CD4-positive, alpha-beta T cell treated with Interleukin-21 for 1 hour (primary cell): Measurements from ENCODE around the gene FBXL3.
"Not testable (repeated sequence)": the region's sequence is repeated elsewhere in the genome, so short reads cannot be mapped to it uniquely, and the experiment has no call there.

ENCODE experiments used
- DNase-seq: peaks from one replicate; pipeline ENCODE4 v3.0.0-alpha.2; 2020

FBXL3 gene

DNA sequence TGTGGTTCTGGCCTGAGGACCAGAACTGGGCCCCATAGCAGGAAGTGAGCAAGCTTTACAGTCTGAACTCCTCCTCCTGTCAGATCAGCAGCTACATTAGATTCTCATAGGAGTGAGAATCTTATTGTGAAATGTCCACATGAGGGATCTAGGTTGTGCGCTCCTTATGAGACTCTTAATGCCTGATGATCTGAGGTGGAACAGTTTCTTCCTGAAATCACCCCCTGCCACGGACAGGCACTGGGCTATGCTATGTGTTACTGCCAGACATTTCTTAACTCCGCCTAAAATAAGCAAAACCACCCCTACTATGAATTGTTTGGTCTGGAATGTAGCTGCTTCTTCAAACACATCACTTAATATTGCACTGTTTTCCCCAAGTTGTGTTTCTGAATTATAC, 4.6 kb downstream of the FBXL3 start:
- no peak for DNase-seq

DNA sequence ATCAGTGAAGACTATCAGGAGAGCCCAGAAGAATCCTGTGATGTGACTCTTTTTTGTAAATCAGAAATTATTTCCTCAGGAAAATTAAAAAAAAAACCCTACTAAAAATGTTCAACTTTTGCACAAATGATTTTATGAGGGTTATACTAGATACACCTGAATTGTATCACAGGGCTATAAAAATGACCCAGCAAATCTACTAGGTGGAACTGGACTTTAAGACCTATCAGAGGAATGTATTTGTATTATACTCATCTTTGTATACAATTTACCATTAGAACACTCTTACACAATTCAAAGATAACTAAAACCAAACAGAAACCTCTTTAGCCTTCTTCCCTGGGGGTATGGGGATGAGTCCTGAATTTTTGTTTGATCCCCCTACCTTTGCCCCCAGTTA, 7.2 kb downstream of the FBXL3 start:
- DNase-seq, result no peak

DNA sequence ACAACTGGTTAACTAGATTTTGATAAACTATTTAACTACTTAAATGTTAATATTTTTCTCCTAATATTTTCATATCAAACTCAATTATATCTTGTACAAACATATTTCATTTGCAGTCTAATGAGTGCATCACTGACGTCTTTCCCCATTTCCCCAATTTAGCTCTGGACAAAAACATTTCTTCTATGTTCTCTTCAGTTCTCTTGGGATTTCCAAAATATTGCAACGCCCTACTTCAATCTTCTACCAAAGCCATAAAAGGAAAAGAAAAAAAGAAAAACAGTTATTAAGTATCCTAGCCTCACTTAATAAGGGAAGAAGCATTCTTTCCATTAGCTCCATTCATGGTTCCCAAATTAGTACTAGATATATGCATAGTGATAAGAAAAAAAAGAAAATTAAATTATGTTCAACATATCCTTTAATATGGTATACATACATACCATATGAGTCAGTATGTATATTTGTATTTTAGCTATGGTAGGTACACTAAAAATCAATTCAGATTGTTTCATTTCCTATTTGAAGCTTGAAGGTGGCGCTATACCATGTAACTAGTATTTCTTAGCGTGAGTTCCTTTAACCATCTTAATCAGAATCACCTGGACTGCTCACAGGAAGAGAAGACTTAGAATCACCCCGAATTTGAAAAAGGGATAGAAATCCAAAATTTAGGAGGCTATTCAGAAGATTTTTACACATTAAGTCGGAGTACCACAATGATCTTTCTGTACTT, 9.9 kb downstream of the FBXL3 start:
- no peak for DNase-seq

DNA sequence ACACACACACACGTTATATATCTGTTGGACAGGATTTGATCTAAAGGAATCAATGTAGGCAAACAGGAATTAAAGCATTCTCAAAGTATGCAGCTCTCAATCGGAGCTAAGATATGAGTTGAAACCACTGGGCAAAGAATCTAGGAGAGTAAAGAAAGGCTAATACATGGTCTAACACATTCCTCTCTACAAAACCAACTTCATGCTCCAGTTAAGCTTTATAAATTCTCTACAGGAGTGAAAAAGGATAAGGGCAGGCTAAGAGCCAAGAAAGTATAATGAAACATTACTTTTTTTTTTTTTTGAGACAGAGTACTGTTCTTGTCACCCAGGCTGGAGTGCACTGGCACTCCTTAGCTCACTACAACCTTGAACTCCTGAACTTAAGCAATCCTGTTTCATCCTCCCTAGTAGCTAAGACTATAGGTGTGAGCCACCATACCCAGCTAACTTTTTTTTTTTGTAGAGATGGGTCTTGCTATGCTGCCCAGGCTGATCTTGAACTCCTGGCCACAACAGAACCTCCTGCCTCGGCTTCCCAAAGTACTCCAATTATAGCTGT, 10.6 kb downstream of the FBXL3 start:
- no peak for DNase-seq

DNA sequence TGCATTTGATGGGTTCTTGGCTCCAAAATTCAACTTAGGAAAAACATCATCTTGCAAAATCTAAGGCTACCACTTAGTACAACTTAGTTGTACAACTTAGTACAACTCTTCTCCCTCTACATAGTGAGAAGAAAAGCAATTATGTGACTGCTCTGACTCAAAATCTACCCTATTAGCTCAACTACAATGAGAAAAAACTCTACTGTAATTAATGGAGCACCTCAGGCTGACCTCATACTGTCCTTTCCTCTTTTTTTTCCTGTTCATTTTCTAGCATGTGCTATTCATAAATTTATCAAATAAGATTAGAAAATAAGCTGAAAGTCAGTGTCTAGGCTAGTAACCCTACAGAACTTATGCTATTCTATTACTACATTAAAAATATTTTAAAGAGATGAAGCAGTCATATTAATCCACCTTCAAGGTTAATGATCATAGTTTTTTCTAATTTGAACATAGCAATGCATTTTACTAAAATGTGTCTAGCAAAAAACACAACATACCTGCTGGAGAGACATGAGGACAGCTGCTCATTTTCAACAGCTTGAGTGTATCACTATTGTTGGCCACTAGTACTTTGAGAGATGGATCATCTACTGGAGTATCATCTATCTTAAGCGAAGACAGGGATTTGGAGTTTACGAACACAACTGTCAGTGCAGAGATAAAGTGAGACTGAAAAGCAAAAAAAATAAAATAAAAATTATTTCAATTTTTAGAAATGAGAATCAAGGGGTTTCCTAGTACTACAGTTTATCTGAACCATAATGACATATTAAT, 11.9 kb downstream of the FBXL3 start:
- no peak for DNase-seq

DNA sequence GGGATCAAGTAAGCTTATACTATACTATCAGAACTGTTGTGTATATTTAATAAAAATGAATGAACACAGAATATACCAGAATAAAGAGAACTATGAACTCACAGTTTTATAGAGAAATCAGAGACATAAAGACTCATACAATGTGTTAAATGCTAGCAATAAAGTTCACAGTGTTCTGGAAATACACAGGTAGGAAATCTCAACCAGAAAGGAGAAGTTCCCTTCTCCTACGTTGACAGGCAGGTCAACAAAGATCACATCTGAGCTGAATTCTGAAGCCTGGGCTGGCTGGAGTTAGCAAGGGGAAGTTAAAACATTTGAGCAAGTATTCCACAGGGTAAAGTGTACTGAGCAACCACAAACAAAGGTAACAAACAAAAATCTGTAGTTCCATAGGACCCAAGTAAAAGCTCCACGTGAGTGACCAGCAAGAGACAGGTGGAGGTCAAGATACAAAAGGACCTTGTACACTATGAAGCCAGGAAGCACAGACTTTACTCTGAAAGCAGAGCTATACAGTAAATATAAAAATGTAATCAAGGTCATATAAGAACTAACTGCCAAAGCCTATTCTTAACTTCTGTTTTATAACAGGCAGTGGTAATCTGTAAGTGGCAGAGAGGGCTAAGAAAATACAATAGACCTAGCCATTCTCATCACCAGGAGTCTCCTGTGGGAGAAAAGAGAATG, 13.0 kb downstream of the FBXL3 start:
- DNase-seq, result no peak

DNA sequence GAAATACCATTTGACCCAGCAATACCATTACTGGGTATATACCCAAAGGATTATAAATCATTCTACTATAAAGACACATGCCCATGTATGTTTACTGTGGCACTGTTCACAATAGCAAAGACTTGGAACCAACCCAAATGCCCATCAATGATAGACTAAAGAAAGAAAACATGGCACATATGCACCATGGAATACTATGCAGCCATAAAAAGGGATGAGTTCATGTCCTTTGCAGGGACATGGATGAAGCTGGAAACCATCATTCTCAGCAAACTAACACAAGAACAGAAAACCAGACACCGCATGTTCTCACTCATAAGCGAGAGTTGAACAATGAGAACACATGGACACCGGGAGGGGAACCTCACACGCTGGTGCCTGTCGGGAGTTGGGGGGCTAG, 17.2 kb downstream of the FBXL3 start:
- DNase-seq, result not testable (repeated sequence)

DNA sequence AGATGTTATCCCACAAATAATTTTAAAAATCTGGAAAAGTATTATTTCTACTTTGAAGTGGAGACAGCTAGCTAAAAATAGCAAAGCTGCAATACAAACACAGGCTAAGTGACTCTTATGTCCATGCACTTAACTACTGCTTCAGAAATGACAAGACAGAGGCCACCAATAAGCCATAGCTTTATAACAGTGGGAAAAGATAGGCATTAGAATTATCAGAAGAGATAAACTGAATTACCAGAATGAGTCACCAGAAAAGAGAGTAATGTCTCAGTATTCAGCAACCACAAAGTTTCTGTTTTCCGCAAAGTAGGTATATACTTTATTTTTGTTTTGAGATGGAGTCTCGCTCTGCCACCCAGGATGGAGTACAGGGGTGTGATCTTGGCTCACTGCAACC, 17.9 kb downstream of the FBXL3 start:
- DNase-seq, result no peak

DNA sequence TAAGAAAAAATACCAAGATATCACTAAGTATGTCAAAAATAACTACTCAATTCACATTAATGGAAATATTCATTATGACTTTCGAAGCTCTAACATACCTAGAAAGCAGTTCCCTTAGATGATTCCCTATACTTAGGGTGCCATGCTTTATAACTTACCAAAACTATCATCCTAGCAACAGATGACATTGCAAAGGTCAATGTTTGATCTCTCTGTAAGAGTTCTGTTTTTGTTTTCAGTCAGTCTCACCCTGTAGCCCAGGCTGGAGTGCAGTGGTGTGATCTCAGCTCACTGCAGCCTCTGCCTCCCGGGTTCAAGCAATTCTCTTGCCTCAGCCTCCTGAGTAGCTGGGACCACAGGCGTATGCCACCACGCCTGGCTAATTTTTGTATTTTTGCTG, 18.6 kb downstream of the FBXL3 start:
- not testable (repeated sequence) for DNase-seq

DNA sequence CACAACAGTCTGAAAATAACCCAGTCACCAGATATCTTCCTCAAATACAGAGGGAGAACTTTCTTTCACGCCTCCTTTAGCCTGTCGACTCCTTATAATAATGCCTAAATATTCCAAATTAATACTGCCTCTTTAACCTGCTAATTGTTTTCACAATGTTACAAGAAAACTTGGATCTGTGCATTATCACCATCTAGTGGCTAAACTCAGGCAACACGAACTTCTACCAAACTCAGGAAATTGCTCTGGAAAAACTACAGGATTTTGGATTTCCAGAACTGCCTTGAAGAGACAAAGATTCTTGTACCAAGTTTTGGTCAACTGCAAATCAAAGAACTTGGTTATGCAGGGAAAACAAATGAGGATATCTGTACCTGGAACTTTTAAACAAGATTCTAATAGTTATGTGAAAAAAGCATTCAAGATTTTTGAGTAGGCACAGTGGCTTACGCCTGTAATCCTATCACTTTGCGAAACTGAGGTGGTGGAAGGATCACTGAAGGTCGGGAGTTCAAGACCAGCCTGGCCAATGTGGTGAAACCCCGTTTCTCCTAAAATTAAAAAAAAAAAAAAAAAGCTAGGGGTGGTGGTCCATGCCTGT, 24.3 kb downstream of the FBXL3 start:
- DNase-seq, result peak; percentile 21

DNA sequence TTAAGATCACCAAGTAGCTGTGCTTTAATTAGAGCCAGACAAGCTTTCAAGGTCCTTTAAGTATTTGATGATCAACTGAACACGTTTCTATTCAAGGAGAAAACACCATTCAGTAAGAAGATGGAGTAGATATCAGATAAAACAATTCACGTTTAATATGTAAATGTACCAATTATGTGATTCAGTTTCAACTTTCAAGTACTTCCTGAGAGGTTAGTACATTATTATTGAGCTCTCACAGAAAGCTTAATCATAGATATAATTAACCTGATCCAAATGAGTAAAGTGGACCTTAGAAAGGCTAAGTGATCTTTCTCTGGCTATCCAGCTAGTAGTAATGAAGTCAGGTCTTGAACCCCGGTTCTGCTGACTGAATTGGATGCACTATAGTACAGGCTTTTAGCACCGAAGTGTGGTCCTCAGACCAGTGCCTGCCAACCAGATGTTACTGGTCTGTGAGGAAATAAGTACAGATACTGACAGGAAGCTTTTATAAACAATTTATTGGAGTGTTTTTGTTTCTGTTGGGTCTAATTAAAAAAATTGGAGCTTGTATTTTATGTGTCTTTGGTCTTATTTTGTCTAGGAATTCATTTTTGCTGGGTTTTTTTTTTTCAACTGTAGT, 24.9 kb downstream of the FBXL3 start:
- DNase-seq, result no peak

DNA sequence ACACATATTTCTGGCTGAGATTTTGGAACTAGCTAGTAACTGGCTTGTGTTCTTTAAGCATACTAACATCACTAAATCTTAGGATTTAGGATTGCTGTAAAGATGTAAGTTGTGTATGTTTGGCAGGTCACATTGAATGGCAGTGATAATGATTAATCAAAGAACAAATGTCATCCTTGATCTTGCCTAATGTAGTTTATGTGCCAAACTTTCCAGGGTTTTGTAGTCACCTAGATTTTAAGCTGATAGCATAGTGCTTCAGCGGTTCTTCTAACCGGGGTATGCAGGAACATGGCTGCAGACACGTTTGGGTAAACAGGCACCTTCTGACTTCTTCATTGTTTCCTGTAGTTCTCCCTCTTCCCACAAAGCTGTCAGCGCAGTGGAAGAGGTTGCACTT, 25.4 kb downstream of the FBXL3 start:
- DNase-seq, result no peak

DNA sequence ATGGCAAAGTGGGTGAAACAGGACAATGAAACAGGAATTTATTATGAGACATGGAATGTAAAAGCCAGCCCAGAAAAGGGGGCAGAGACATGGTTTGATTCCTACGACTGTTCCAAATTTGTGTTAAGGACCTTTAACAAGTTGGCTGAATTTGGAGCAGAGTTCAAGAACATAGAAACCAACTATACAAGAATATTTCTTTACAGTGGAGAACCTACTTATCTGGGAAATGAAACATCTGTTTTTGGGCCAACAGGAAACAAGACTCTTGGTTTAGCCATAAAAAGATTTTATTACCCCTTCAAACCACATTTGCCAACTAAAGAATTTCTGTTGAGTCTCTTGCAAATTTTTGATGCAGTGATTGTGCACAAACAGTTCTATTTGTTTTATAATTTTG, 26.5 kb downstream of the FBXL3 start:
- no peak for DNase-seq

DNA sequence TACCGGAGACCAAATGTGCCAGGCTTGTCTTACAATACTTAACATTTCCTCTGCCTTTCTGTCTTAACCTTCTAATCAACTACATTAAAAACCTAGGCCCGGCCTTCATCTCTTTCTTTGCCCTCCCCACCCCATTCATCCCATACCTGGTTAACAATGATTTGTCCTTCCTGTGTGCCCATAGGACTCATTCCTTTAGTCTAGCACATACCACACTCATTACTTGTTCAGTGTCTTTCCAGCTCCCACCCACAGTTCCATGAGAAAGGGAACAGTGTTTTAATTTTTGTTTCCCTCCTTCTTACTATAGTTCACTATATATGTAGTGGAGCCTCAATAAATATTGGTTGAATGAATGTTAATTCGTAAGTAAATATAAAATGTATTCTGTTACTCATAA, 32.7 kb downstream of the FBXL3 start:
- no peak for DNase-seq

DNA sequence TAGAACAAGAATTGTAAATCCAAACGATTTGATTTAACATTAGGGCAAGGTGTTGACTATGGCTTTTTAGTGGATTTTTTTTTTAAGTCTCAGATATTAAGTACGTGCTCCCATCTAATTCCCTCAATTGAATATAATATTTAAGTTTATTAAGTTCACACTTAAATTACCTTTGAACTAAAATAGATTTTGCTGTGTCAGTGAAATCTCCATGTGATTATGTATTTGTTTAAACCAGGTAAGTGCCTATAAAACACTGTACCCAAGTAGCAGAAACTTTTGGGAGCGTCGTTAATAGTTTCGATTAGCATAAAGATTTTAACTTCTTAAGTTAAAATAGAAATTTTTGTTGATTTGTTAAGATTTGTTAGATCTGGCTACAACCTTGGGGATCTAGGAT, 33.5 kb downstream of the FBXL3 start:
- DNase-seq, result no peak

DNA sequence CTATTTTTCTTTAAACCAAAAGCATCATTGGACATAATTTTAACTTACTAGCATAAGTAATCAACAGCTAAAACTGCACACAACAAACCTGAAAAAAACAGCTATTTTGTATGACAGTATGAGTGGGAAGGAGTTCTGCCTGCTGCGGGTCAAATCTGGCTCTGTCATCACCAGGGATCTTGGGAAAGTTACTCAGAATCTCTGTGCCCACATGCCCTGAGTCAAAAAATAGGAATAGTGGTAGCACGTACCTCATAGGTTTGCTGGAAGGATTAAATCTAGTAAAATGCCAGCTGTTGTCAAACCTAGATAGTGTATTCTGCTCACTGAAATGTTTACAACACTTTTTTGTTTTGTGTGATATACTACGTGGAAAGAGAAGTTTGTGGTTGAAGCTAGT, 33.9 kb downstream of the FBXL3 start:
- DNase-seq, result no peak

DNA sequence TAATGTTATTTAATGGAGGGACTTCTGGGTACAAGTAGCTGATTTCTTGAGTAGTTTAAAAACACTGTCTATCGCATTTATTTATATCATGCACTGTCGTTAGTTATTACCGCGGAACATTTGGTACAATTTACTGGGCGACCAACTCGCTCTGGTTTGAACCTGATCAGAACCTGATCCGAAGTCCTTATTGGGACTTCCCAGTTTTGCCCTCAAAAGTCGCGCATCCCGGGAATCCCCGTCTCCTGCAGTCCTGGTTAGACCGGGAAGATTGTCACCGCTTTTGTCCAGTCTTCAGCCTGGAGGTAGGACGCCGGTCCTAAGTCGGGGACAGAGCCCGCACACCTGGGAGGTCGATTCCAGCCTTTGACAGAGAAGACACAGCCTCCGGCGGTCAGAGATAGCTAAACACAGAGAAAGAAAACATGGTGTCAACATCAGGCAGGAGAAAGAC, 34.4 kb downstream of the FBXL3 start:
- peak; percentile 39 for DNase-seq

DNA sequence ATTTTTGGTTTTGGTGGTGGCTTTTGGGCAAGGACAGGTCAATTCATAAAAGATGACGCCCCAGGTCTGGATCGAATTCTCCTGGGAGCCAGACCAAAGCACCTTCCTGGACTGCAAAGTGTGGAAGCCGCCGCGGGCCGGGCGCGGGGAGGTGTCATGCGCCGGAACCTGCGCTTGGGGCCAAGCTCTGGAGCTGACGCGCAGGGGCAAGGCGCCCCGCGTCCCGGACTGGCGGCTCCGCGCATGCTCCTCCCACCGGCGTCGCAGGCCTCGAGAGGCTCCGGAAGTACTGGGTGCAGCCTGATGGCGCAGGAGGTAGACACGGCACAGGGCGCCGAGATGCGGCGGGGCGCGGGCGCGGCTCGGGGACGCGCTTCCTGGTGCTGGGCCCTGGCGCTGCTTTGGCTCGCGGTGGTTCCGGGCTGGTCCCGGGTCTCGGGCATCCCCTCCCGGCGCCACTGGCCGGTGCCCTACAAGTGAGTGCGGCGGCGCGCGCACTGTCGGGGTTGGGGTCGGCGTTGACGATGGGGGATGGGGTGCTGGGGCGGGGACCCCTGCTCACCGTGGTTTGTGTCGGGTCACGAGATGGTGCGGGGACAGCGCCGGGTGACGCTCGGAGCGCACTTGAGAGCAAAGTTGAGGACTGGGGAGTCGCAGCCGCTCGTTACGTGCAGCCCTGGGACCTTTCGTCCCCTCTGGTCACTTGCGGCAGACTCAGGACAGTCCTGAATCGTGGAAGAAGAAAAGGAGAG, 35.0 kb downstream of the FBXL3 start, which contains the start of gene CLN5:
Gene CLN5 (plus strand): TSS at position 286 of the 752 bp plus-strand sequence. CDS start 18 bp downstream, at position 304.
- DNase-seq, result peak; percentile 96

DNA sequence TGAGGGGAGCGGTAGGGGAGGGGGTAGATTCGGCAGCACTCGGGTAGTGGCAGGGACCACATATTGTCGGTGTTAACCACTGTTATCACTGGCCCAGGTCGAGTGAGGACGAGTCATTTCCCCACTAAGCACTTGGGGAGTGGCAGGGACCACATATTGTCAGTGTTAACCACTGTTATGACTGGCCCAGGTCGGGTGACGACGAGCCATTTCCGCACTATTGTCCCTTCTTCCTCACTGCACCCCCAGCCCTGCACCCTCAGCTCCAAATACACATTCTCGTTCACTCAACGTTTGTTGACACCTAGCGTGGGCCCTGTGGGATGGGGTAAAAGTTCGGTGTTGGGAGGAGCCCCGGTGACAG, 35.5 kb downstream of the FBXL3 start:
- peak; percentile 90 for DNase-seq

DNA sequence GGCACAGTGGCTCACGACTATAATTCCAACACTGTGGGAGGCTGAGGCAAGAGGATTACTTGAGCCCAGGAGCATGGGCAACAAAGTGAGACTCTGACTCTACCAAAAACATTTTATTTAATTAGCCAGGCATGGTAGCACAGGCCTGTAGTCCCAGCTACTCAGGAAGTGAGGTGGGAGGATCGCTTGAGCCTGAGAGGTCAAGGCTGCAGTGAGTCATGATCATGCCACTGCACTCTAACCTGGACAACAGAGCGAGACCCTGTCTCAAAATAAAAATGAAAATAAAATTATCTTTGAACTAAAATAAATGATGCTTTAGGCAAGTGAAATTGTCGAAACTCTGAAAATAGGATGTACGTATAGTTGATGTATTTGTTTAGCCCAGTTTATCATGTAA, 43.3 kb downstream of the FBXL3 start:
- DNase-seq, result no peak

DNA sequence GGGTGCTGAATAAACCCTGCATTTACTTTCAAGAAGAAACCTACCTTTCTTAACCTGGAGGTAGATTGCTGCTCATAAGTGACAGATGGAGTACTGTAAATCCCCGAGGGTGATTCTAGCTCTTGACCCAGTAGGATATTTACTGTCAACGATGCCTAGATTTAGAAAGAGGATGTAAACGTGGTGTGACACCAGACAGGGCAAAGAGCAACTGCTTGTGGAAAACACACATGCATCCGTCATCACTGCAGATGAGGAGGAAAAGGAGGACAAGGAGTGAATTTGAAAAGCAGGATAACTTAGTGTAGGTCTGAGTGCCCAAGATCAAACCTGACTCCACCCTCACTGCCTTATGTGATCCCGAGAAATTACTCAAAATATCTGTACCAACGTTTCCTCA, 44.9 kb downstream of the FBXL3 start:
- DNase-seq, result no peak
